Mammary epithelial cell (primary cell): Measurements from ENCODE around the gene PCK2.
"Not testable (repeated sequence)": the region's sequence is repeated elsewhere in the genome, so short reads cannot be mapped to it uniquely, and the experiment has no call there.

ENCODE experiments used
- EZH2 ChIP-seq: IDR thresholded peaks from 2 replicates; pipeline ENCODE4 v1.6.1; 2012; ENCODE audit warnings: low read length, inconsistent platforms, borderline replicate concordance
- TF ChIP-seq, protein P1 (sequence below), 2 donors: IDR thresholded peaks in 1 of 2; conservative IDR thresholded peaks in 1 of 2; 2 replicates each; pipeline ENCODE4 v1.5.1; 2011 to 2012; ENCODE audit warnings: inconsistent platforms in 2 of 2, low read length in 2 of 2, mild to moderate bottlenecking in 2 of 2, control low read depth in 1 of 2, low read depth in 1 of 2; ENCODE audit not compliant: insufficient read depth in 1 of 2; ENCODE audit errors: extremely low read depth in 1 of 2

DNA sequence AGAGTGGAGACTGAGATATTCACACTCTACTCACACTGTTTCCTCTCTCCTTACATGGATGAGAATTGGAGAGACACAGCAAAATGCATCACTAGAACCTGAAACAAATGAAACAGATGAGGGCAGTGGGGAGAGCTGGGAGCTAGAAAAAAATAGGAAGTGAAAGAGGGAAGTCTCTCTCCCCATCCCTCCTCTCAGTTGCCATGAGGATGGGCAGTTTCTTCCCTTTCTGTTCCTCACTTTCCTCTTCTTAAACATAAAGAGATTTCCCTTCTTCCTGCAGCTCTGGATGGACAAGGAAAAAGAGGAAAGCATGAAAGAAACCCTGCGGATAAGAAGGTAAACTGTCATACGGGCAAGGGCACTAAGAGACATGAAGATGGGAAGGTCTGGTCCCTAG lies 45.1 kb upstream of the PCK2 start:
- TF ChIP-seq, protein P1, sequence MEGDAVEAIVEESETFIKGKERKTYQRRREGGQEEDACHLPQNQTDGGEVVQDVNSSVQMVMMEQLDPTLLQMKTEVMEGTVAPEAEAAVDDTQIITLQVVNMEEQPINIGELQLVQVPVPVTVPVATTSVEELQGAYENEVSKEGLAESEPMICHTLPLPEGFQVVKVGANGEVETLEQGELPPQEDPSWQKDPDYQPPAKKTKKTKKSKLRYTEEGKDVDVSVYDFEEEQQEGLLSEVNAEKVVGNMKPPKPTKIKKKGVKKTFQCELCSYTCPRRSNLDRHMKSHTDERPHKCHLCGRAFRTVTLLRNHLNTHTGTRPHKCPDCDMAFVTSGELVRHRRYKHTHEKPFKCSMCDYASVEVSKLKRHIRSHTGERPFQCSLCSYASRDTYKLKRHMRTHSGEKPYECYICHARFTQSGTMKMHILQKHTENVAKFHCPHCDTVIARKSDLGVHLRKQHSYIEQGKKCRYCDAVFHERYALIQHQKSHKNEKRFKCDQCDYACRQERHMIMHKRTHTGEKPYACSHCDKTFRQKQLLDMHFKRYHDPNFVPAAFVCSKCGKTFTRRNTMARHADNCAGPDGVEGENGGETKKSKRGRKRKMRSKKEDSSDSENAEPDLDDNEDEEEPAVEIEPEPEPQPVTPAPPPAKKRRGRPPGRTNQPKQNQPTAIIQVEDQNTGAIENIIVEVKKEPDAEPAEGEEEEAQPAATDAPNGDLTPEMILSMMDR (conservative IDR thresholded peaks at IDR 0.05 in 1 of 2, IDR thresholded peaks at IDR 0.05 in 1 of 2; ENCODE audit: extremely low read depth in 1 of 2, insufficient read depth in 1 of 2, low read depth in 1 of 2, low read length in 2 of 2): not testable (repeated sequence)
- not testable (repeated sequence) for TF ChIP-seq EZH2
